ENCODE results near the gene SLC52A1.
A peak's percentile ranks its signal among the peaks of the same experiment; 100 is the strongest.

Gene SLC52A1

DNA sequence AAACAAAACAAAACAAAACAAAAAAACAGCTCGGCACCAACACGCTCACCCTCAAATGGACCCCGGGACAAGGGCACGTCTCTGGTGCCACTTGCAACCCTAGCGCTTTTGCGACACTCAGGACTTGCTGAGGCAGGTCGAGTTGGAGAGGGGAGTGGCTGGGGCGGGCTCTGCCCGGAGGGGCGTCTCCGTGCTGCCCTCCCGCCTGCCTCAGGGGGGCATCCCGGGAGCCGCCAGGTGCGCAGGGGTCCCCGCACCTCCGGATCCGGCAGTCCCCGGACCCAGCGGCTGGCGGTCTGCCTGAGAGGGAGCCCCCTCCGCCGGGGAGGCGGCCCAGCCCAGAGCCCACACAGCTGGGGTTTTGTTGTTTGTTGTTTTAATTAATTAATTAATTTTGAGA, at the start of gene SLC52A1:
TSS of gene SLC52A1 (minus strand) at position 112 of the 400 bp plus-strand sequence. CDS start 820 bp downstream, outside the sequence.
- H3K27ac ChIP-seq, result no peak within 1 kb of the TSS
- TF ChIP-seq, protein P1, sequence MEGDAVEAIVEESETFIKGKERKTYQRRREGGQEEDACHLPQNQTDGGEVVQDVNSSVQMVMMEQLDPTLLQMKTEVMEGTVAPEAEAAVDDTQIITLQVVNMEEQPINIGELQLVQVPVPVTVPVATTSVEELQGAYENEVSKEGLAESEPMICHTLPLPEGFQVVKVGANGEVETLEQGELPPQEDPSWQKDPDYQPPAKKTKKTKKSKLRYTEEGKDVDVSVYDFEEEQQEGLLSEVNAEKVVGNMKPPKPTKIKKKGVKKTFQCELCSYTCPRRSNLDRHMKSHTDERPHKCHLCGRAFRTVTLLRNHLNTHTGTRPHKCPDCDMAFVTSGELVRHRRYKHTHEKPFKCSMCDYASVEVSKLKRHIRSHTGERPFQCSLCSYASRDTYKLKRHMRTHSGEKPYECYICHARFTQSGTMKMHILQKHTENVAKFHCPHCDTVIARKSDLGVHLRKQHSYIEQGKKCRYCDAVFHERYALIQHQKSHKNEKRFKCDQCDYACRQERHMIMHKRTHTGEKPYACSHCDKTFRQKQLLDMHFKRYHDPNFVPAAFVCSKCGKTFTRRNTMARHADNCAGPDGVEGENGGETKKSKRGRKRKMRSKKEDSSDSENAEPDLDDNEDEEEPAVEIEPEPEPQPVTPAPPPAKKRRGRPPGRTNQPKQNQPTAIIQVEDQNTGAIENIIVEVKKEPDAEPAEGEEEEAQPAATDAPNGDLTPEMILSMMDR (IDR thresholded peaks at IDR 0.05), result no peak
- TF ChIP-seq ZFX (IDR thresholded peaks at IDR 0.05; ENCODE audit: borderline replicate concordance), result no peak

- no peak overlapping the region for H3K27ac ChIP-seq
- TF ChIP-seq ZFX (IDR thresholded peaks at IDR 0.05; ENCODE audit: borderline replicate concordance), result no peak
- TF ChIP-seq, protein P1 (IDR thresholded peaks at IDR 0.05), result no peak
Observed at GRCh38 chr17:5080591-5080990, 45.4 kb upstream of the SLC52A1 start.

DNA sequence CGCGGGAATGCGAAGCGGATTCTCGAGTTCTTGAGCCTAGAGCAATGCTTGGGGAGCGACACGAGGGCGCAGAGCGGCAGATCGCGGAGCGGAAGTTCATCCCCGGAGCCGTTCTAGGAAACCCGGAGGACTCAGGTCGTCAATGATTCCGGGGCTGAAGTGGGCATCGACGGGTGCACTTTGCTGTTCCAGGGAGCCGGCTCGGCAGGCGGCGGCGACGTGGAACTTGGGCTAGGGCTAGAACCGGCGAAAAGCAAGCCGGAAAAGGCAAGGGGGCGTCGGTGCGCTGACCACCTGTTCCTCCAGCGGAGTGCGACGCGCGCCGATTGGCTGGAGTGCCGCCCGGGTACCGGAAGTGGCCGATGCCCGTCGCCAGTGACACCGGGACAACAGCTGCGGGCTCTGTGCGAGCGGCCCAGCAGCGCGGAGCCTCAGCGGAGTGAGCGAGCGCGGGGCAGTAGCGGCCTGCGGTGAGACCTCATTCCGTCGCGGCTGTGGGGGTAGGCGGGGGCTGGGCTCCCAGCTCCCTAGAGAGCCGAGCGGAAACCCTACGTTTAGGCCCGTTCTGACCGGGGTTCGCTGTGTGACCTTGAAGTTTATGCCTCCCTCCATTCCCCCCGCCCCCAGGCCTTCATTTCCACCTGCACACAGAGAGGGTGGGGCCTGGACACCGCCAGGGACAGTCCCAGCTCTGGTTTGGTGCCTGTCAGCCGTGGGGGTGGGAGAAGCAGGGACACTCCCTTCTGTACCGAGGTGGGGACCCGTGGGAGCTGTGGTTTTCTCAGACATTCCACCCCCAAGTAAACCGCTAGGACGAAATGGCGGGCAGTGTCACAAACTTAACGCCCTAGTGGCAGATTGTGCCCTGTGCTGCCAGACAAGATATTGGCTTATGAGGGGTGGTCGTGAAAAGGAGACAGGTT, 43.1 kb upstream of the SLC52A1 start, which contains the start of gene ZFP3:
TSS of gene ZFP3 (plus strand) at position 362 of the 923 bp plus-strand sequence. CDS start 13,038 bp downstream, outside the sequence.
- TF ChIP-seq, protein P1 (IDR thresholded peaks at IDR 0.05), result no peak
- TF ChIP-seq ZFX (IDR thresholded peaks at IDR 0.05; ENCODE audit: borderline replicate concordance), result no peak
- peak within 1 kb of the TSS; percentile 79 for H3K27ac ChIP-seq

DNA sequence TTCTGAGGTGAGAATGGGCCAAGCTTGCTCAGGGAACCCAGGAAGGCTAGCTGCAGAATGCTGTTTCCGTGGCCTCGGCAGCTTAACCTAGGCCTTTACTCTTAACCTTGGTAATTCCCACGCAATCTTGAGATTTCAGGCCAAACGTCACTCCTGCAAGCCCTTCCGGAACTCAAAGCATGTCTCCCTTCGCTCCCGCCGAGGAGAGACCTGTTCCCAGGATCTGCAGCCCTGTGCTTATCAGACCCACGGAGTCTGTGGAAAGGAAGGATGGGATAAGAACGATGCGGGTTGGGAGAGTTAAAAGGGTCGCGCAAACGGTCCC, 42.5 kb upstream of the SLC52A1 start:
- H3K27ac ChIP-seq, result peak overlapping the region; percentile 79
- TF ChIP-seq ZFX (IDR thresholded peaks at IDR 0.05; ENCODE audit: borderline replicate concordance), result no peak
- TF ChIP-seq, protein P1 (IDR thresholded peaks at IDR 0.05), result no peak

- peak overlapping the region; percentile 79 for H3K27ac ChIP-seq
Observed at GRCh38 chr17:5077275-5077674, 42.0 kb upstream of the SLC52A1 start.

DNA sequence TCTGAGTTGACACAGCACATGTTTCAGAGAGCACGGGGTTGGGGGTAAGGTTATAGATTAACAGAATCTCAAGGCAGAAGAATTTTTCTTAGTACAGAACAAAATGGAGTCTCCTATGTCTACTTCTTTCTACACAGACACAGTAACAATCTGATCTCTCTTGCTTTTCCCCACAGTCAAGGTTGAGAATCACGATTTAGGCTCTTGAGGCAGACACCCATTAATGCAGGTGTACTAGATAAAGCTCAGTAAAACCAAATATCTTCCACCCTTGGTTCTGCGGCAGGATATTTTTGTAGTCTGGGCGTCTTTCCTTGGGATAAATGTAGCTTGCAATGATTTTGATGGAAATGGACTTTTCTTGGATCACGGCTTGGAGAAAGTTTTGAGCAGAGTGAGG, 40.2 kb upstream of the SLC52A1 start:
- H3K27ac ChIP-seq, result peak overlapping the region; percentile 43; the same call in 1 of the 2 replicates

DNA sequence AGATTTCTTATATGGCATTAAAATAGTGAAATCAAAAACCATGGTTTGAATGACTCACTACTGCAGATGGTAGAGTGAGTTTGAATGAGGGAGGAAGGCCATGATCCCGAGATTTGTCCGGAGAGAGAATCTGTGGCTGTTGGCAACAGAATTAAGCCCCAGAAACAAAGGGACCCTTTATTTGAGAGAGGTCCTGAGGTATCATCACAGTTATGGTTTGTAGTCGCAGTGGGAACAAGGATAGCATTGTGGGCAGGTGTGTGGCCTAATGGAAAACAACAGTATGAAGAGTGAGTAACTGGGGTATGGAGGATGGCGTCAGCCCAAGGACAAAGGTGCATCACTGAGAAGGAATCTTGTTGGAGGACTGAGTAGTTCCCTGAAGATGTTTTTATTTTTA, 34.5 kb upstream of the SLC52A1 start:
- no peak overlapping the region for H3K27ac ChIP-seq

GRCh38 chr17:5068236-5068635, 33.0 kb upstream of the SLC52A1 start:
- no peak for TF ChIP-seq ZFX (IDR thresholded peaks at IDR 0.05; ENCODE audit: borderline replicate concordance)
- TF ChIP-seq, protein P1 (IDR thresholded peaks at IDR 0.05), result no peak
- no peak overlapping the region for H3K27ac ChIP-seq

More for the DNA sequence above, 34.5 kb upstream of the SLC52A1 start:
- TF ChIP-seq, protein P1 (IDR thresholded peaks at IDR 0.05), result no peak
- TF ChIP-seq ZFX (IDR thresholded peaks at IDR 0.05; ENCODE audit: borderline replicate concordance), result no peak

Measured in 22Rv1 (cell line).